ENCODE measurements around the gene BARX1. TPM values are rescaled to one million over a fixed set of nuclear protein-coding genes. Genes with fewer than 3 reads are reported as not detected.

Gene BARX1
- total and polyA plus RNA-seq, 9 of the 15 experiments (the other 6 are each of a cell fraction or from before 2014, with no cell fraction given) = 0.11 to 0.14 TPM; not detected in 7

DNA sequence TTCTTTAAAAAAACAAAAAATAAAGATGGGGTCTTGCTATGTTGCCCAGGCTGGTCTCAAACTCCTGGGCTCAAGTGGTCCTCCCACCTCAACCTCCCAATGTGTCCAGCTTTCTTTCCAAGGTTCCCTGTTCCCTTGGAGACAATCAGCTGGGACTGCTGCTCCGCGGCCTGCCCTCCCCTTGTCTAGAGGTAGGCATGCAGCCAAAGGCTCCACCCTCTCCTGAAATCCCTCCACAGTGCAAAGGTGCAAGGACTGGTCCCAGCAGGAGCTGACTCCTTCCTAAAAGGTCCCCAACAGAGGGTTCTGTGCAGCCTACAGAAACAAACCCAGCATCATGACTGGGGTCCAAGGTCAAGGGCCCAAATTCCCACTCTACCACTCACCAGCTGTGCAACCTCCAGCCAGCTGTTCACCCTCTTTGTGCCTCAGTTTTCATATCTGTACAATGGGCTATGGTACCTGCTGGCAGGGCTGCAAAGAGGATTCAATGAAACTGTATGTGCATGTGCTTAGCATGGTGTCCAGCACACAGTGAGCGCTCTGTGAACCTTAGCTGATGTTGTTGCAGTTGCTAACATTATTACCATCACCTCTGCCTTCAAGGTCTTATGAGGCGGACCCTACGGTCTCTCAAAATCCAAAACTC lies 47.5 kb downstream of the BARX1 start:
- Histone ChIP-seq H3K27ac (ENCODE audit: extremely low read depth, low read depth, low read length) (no peak overlapping the region), H3K9ac (ENCODE audit: insufficient read depth in 1 of 2, low read depth in 2 of 2, low read length in 2 of 2) (no peak overlapping the region), H3K27me3 (ENCODE audit: control insufficient read depth in 2 of 2, insufficient read depth in 2 of 2, low read length in 2 of 2) (peaks cover 16 to 68% of the 10 kb centered on the region in 2 experiments; a peak in 4 of 5 replicates), H2AFZ (ENCODE audit: low read depth, low read length) (no peak overlapping the region), H3K79me2 (ENCODE audit: control insufficient read depth, insufficient read depth, low read length) (no peaks in the 10 kb centered on the region), H3K9me3 (replicated peaks; ENCODE audit: control insufficient read depth, insufficient read depth, low read depth, low read length) (no peaks in the 10 kb centered on the region), H3K4me3 (no peak overlapping the region), H4K20me1 (replicated peaks; ENCODE audit: control insufficient read depth, insufficient read depth, low read length) (no peaks in the 10 kb centered on the region), H3K36me3 (ENCODE audit: control insufficient read depth, insufficient read depth, low read length) (no peaks in the 10 kb centered on the region), H3K4me1 (replicated peaks in 1 of 2; ENCODE audit: control insufficient read depth in 2 of 2, insufficient read depth in 2 of 2, low read length in 2 of 2) (peaks cover 0 to 8% of the 10 kb centered on the region in 2 experiments; a peak in 1 of 5 replicates), H3K4me2 (ENCODE audit: insufficient read depth, low read length) (no peak overlapping the region), H3K9me1 (ENCODE audit: control insufficient read depth, insufficient read depth, low read length) (no peaks in the 10 kb centered on the region)
- TF ChIP-seq U2AF2 (optimal IDR thresholded peaks at IDR 0.05; ENCODE audit: low read depth, low read length) (no peak), RBM25 (IDR thresholded peaks at IDR 0.05; ENCODE audit: low read depth, low read length, severe bottlenecking) (peak; percentile 56)
- 2% methylated on average over 5 of the region's 5 CpGs for WGBS (ENCODE audit: insufficient coverage, low coverage, missing lambda C conversion rate)
- ChIA-PET CTCF (ENCODE audit: low intra/inter-chr PET ratio) (no interaction called here), POLR2A (no interaction called here)
- intact Hi-C loops (cut with micrococcal nuclease) (loop anchor here (5.0 kb wide), 1 partner anchor 220 kb away; no protein-coding TSS in a partner anchor), in situ Hi-C loops (cut with MboI) (no loop called here)
- no TSS peak for BruUV-seq (replicated peaks)
- no peak for DNase-seq (ENCODE audit: extremely low read depth in 1 of 4, low spot score in 3 of 4)
- ATAC-seq = no peak
- no peak for FAIRE-seq

DNA sequence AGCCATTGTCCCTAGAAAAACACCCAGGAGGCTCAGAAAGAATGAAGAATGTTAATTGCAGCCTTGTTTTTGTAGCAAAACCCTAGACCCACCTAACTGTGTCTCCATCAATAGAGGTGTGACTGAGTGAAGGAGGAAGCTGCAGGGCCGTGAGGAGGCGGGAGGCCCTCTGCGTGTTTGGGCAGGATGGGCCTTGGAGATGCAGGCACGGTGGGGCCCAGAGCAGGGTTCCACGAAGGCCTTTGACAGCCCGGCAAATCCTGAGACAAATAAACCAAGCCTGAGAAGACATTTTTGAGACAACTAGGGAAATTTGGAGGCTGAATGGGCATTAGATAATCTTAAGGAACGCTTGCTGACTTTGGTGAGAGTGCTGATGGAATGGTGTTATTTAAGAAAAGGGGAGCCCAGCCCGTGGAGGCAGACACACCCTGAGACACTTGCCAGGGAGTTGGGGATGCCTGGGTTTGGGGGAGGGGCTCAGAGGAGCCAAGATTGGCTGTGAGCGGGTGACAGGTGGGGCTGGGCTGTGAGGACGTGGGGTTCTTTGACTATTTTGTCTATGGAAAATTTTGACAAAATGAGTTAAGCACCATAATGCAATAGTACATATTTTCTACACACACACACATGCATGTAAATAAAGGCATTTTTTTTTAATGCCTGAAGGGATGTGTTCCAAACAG lies 48.8 kb downstream of the BARX1 start:
- intact Hi-C loops (cut with micrococcal nuclease) (loop anchor here (5.0 kb wide), 1 partner anchor 219 kb away; no protein-coding TSS in a partner anchor), in situ Hi-C loops (cut with MboI) (no loop called here)
- no TSS peak for BruUV-seq (replicated peaks)
- no peak overlapping the region for H3K9ac ChIP-seq (ENCODE audit: insufficient read depth in 1 of 2, low read depth in 2 of 2, low read length in 2 of 2)
- 0 out of 5 replicates have a peak, but pooled peaks cover 0 to 4% of the 10 kb centered on the region in 2 experiments for H3K4me1 ChIP-seq (replicated peaks in 1 of 2; ENCODE audit: control insufficient read depth in 2 of 2, insufficient read depth in 2 of 2, low read length in 2 of 2)
- ATAC-seq = no peak
- no peaks in the 10 kb centered on the region for H3K9me1 ChIP-seq (ENCODE audit: control insufficient read depth, insufficient read depth, low read length)
- H3K4me3 ChIP-seq = no peak overlapping the region
- FAIRE-seq = no peak
- no peaks in the 10 kb centered on the region for H3K9me3 ChIP-seq (replicated peaks; ENCODE audit: control insufficient read depth, insufficient read depth, low read depth, low read length)
- ChIA-PET CTCF (ENCODE audit: low intra/inter-chr PET ratio) (no interaction called here), POLR2A (interaction anchor here (1.0 kb wide), 1 partner anchor 34 kb away, joined by 3 read pairs; no protein-coding TSS in a partner anchor)
- H3K36me3 ChIP-seq (ENCODE audit: control insufficient read depth, insufficient read depth, low read length) = no peaks in the 10 kb centered on the region
- no peak for TF ChIP-seq ZNF431 (CRISPR knock-in tag; IDR thresholded peaks at IDR 0.05)
- TF ChIP-seq FOXA3 (CRISPR knock-in tag; conservative IDR thresholded peaks at IDR 0.05 in 1 of 2, IDR thresholded peaks at IDR 0.05 in 1 of 2) = no peak
- no peak for TF ChIP-seq ZKSCAN3 (CRISPR knock-in tag; IDR thresholded peaks at IDR 0.05)
- TF ChIP-seq ETV6 (IDR thresholded peaks at IDR 0.05; ENCODE audit: borderline replicate concordance in 1 of 2, low read depth in 2 of 2, low read length in 1 of 2) = no peak
- TF ChIP-seq ETV6 (CRISPR knock-in tag; IDR thresholded peaks at IDR 0.05; ENCODE audit: borderline replicate concordance) = no peak
- TF ChIP-seq HMG20B (CRISPR knock-in tag; IDR thresholded peaks at IDR 0.05) = no peak
- TF ChIP-seq ZC3H11A (IDR thresholded peaks at IDR 0.05; ENCODE audit: low read depth, low read length) = no peak
- TF ChIP-seq SMARCA4 (IDR thresholded peaks at IDR 0.05) = no peak
- no peak for TF ChIP-seq CBX8 (IDR thresholded peaks at IDR 0.05; ENCODE audit: borderline replicate concordance, extremely low read depth, low read depth, low read length, poor library complexity, severe bottlenecking)
- no peak for TF ChIP-seq CBX5 (IDR thresholded peaks at IDR 0.05; ENCODE audit: borderline replicate concordance, low read depth)
- no peak for TF ChIP-seq NR3C1 (CRISPR knock-in tag; IDR thresholded peaks at IDR 0.05)
- no peak for TF ChIP-seq GTF2E2 (tag; IDR thresholded peaks at IDR 0.05)
- TF ChIP-seq MBD2 (IDR thresholded peaks at IDR 0.05; ENCODE audit: borderline replicate concordance, low read depth) = no peak
- no peak for TF ChIP-seq ZBED1 (IDR thresholded peaks at IDR 0.05)
- DNase-seq (ENCODE audit: extremely low read depth in 1 of 4, low spot score in 3 of 4) = no peak
- no peak overlapping the region for H3K4me2 ChIP-seq (ENCODE audit: insufficient read depth, low read length)
- WGBS (ENCODE audit: insufficient coverage, low coverage, missing lambda C conversion rate) = 3% methylated on average over 9 of the region's 10 CpGs
- H2AFZ ChIP-seq (ENCODE audit: low read depth, low read length) = no peak overlapping the region
- H3K27ac ChIP-seq (ENCODE audit: extremely low read depth, low read depth, low read length) = no peak overlapping the region
- no peaks in the 10 kb centered on the region for H4K20me1 ChIP-seq (replicated peaks; ENCODE audit: control insufficient read depth, insufficient read depth, low read length)
- no peaks in the 10 kb centered on the region for H3K79me2 ChIP-seq (ENCODE audit: control insufficient read depth, insufficient read depth, low read length)
- H3K27me3 ChIP-seq (ENCODE audit: control insufficient read depth in 2 of 2, insufficient read depth in 2 of 2, low read length in 2 of 2) = peaks cover 8 to 68% of the 10 kb centered on the region in 2 experiments; a peak in 3 of 5 replicates
